K562 (cell line): ENCODE data around the gene HAGHL. TPM values are rescaled to one million over a fixed set of nuclear protein-coding genes. Genes with fewer than 3 reads are reported as not detected.
A peak's percentile ranks its signal among the peaks of the same experiment; 100 is the strongest.

Experiments used
- CBFB ChIP-seq: sonication (generic); formaldehyde crosslinking; IDR thresholded peaks from 2 replicates; pipeline ENCODE4 v1.4.0; 2020; ENCODE audit warnings: mild to moderate bottlenecking, missing genetic modification reagents
- CTBP1 ChIP-seq: fragments of 450-650 bp; IDR thresholded peaks from 2 replicates; pipeline ENCODE4 v1.6.1; 2016; ENCODE audit warnings: borderline replicate concordance
- EP400 ChIP-seq: fragments of 450-650 bp; IDR thresholded peaks from 2 replicates; pipeline ENCODE4 v1.6.1; 2017; ENCODE audit warnings: antibody characterized with exemption, mild to moderate bottlenecking, moderate library complexity
- FOXP1 ChIP-seq: sonication (generic); formaldehyde crosslinking; IDR thresholded peaks from 2 replicates; pipeline ENCODE4 v1.8.0; 2022; ENCODE audit warnings: mild to moderate bottlenecking, missing genetic modification reagents
- GTF2E2 ChIP-seq: fragments of 200-800 bp; sonication (Bioruptor generic); IDR thresholded peaks from 2 replicates; pipeline ENCODE4 v1.6.1; 2016; ENCODE audit warnings: missing genetic modification characterization, missing compliant biosample characterization
- HDAC1 ChIP-seq, 2 experiments: fragments of 450-650 bp; IDR thresholded peaks; 2 replicates each; pipeline ENCODE4 v1.6.1; 2016 to 2017; ENCODE audit warnings: inconsistent platforms in 1 of 2, mild to moderate bottlenecking in 1 of 2, moderate library complexity in 1 of 2
- HIVEP1 ChIP-seq: fragments of 250-450 bp; sonication (Bioruptor Pico); IDR thresholded peaks from 2 replicates; pipeline ENCODE4 v1.4.0; 2020; ENCODE audit warnings: mild to moderate bottlenecking
- IRF1 ChIP-seq: sonication (generic); formaldehyde crosslinking; IDR thresholded peaks from 2 replicates; pipeline ENCODE4 v1.8.0; 2022; ENCODE audit warnings: missing genetic modification reagents, mild to moderate bottlenecking, borderline replicate concordance
- RFX7 ChIP-seq: fragments of 250-450 bp; sonication (Bioruptor Pico); IDR thresholded peaks from 2 replicates; pipeline ENCODE4 v1.5.1; 2021; ENCODE audit warnings: mild to moderate bottlenecking
- SMARCC2 ChIP-seq: fragments of 450-650 bp; IDR thresholded peaks from 2 replicates; pipeline ENCODE4 v1.6.1; 2017; ENCODE audit warnings: antibody characterized with exemption, moderate library complexity, mild to moderate bottlenecking, low read depth
- SMC3 ChIP-seq: conservative IDR thresholded peaks from 2 replicates; pipeline ENCODE4 v1.6.1; 2011; ENCODE audit warnings: low read depth, low read length, improper control_type of control experiment; ENCODE audit not compliant: insufficient read depth
- SRSF7 ChIP-seq: fragments of 200-400 bp; formaldehyde crosslinking; optimal IDR thresholded peaks from 2 replicates; pipeline ENCODE3; 2017; ENCODE audit warnings: mild to moderate bottlenecking, low read depth, low read length
- ZNF274 ChIP-seq: IDR thresholded peaks from 2 replicates; pipeline ENCODE4 v1.6.1; 2011; ENCODE audit warnings: low read depth, mild to moderate bottlenecking, low read length, moderate library complexity, borderline replicate concordance
- ZNF311 ChIP-seq: fragments of 250-450 bp; sonication (Bioruptor Pico); IDR thresholded peaks from 2 replicates; pipeline ENCODE4 v1.4.0; 2020; ENCODE audit warnings: mild to moderate bottlenecking, moderate library complexity
- ZNF644 ChIP-seq: fragments of 200-800 bp; sonication (Bioruptor generic); IDR thresholded peaks from 2 replicates; pipeline ENCODE4 v1.6.1; 2016; ENCODE audit warnings: low read depth, missing genetic modification characterization, missing compliant biosample characterization
- ZSCAN32 ChIP-seq: fragments of 450-650 bp; formaldehyde crosslinking; IDR thresholded peaks from 2 replicates; pipeline ENCODE4 v1.4.0; 2020; ENCODE audit warnings: mild to moderate bottlenecking, moderate library complexity
- polyA plus RNA-seq, 8 experiments: library from polyadenylated mRNA; depleted of rRNA in 4 of 8; stranded (reverse) in 5 of 8; unstranded in 3 of 8; fragments of >200 nt; fragmentation: Nextera tagmentation in 2 of 8; fragmentation: Illumina TruSeq in 1 of 8; extraction: Ambion mirVana in 2 of 8; extraction: Trizol in 1 of 8; gene quantifications; 2 replicates each; pipeline versions ENCODE4 v1.2.1 to v1.2.3, GENCODE V29; 2011 to 2014; ENCODE audit warnings: inconsistent platforms in 1 of 8, missing spikeins in 1 of 8
- total RNA-seq, 7 experiments: library from RNA; depleted of rRNA in 6 of 7; stranded (reverse); fragments of >200 nt in 6 of 7; fragmentation: Illumina TruSeq in 2 of 7; extraction: Trizol in 2 of 7; gene quantifications; 2 replicates each; pipeline versions ENCODE4 v1.2.1 to v1.2.3, GENCODE V29; 2011 to 2021; ENCODE audit warnings: low replicate concordance in 1 of 7
- TF ChIP-seq, protein P1 (sequence below): fragments of 450-650 bp; IDR thresholded peaks from 2 replicates; pipeline ENCODE4 v1.6.1; 2014; ENCODE audit warnings: low read depth, mild to moderate bottlenecking, moderate library complexity, borderline replicate concordance
- TF ChIP-seq, protein P2 (sequence below), 3 experiments: fragments of 200-800 bp in 1 of 3; sonication (Bioruptor generic) in 1 of 3; sonication (generic) in 1 of 3; formaldehyde crosslinking in 1 of 3; IDR thresholded peaks; 2 replicates each; pipeline versions ENCODE4 v1.6.1 to v1.8.0; 2016 to 2022; ENCODE audit warnings: mild to moderate bottlenecking in 2 of 3, missing compliant biosample characterization in 2 of 3, missing genetic modification characterization in 2 of 3, missing genetic modification reagents in 1 of 3
- TF ChIP-seq, protein P3 (sequence below): sonication (generic); formaldehyde crosslinking; IDR thresholded peaks from 2 replicates; pipeline ENCODE4 v1.5.0; 2020; ENCODE audit warnings: missing genetic modification reagents
- TF ChIP-seq, protein P4 (sequence below): fragments of 200-800 bp; sonication (Bioruptor generic); IDR thresholded peaks from 2 replicates; pipeline ENCODE4 v1.6.1; 2017; ENCODE audit warnings: missing genetic modification characterization, missing compliant biosample characterization
- TF ChIP-seq, protein P5 (sequence below): fragments of 250-450 bp; sonication (Bioruptor Pico); IDR thresholded peaks from 2 replicates; pipeline ENCODE4 v1.8.0; 2022; ENCODE audit warnings: moderate library complexity, mild to moderate bottlenecking, inconsistent platforms

HAGHL gene
- total and polyA plus RNA-seq, 9 of the 15 experiments (the other 6 are each of a cell fraction or from before 2014, with no cell fraction given): 0.31 to 83.4 (median 20.7) TPM

- TF ChIP-seq IRF1 (CRISPR knock-in tag): no peak
- TF ChIP-seq CTBP1: no peak
- TF ChIP-seq, protein P1, sequence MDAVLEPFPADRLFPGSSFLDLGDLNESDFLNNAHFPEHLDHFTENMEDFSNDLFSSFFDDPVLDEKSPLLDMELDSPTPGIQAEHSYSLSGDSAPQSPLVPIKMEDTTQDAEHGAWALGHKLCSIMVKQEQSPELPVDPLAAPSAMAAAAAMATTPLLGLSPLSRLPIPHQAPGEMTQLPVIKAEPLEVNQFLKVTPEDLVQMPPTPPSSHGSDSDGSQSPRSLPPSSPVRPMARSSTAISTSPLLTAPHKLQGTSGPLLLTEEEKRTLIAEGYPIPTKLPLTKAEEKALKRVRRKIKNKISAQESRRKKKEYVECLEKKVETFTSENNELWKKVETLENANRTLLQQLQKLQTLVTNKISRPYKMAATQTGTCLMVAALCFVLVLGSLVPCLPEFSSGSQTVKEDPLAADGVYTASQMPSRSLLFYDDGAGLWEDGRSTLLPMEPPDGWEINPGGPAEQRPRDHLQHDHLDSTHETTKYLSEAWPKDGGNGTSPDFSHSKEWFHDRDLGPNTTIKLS: no peak
- no peak for TF ChIP-seq SMC3
- no peak for TF ChIP-seq ZNF311 (CRISPR knock-in tag)
- TF ChIP-seq, protein P2, sequence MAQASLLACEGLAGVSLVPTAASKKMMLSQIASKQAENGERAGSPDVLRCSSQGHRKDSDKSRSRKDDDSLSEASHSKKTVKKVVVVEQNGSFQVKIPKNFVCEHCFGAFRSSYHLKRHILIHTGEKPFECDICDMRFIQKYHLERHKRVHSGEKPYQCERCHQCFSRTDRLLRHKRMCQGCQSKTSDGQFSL (CRISPR knock-in tag; IDR thresholded peaks at IDR 0.05): no peak
- TF ChIP-seq, protein P2 (tag; IDR thresholded peaks at IDR 0.05): no peak
- TF ChIP-seq, protein P3, sequence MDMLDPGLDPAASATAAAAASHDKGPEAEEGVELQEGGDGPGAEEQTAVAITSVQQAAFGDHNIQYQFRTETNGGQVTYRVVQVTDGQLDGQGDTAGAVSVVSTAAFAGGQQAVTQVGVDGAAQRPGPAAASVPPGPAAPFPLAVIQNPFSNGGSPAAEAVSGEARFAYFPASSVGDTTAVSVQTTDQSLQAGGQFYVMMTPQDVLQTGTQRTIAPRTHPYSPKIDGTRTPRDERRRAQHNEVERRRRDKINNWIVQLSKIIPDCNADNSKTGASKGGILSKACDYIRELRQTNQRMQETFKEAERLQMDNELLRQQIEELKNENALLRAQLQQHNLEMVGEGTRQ (CRISPR knock-in tag): no peak
- TF ChIP-seq ZNF644 (tag): no peak
- TF ChIP-seq ZSCAN32: no peak
- no peak for TF ChIP-seq SMARCC2
- TF ChIP-seq HDAC1 (IDR thresholded peaks at IDR 0.05): 0 out of 4 replicates have a peak, but pooled peaks of 1 of the 2 experiments have one; percentile 29
- no peak for TF ChIP-seq GTF2E2 (tag)
- TF ChIP-seq SRSF7: no peak
- TF ChIP-seq, protein P4, sequence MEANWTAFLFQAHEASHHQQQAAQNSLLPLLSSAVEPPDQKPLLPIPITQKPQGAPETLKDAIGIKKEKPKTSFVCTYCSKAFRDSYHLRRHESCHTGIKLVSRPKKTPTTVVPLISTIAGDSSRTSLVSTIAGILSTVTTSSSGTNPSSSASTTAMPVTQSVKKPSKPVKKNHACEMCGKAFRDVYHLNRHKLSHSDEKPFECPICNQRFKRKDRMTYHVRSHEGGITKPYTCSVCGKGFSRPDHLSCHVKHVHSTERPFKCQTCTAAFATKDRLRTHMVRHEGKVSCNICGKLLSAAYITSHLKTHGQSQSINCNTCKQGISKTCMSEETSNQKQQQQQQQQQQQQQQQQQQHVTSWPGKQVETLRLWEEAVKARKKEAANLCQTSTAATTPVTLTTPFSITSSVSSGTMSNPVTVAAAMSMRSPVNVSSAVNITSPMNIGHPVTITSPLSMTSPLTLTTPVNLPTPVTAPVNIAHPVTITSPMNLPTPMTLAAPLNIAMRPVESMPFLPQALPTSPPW: no peak
- TF ChIP-seq ZNF274: no peak
- TF ChIP-seq CBFB (CRISPR knock-in tag): no peak
- no peak for TF ChIP-seq HIVEP1 (CRISPR knock-in tag)
- TF ChIP-seq, protein P5, sequence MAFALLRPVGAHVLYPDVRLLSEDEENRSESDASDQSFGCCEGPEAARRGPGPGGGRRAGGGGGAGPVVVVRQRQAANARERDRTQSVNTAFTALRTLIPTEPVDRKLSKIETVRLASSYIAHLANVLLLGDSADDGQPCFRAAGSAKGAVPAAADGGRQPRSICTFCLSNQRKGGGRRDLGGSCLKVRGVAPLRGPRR (CRISPR knock-in tag): no peak
- no peak for TF ChIP-seq RFX7 (CRISPR knock-in tag)
- TF ChIP-seq FOXP1 (CRISPR knock-in tag): peak; percentile 86; the same call in 1 of the 2 replicates
- TF ChIP-seq EP400: no peak
Observed at GRCh38 chr16:700684-701584, 26.0 kb upstream of the HAGHL start (continued).
